Gastrocnemius medialis (tissue), 4 donors: ENCODE measurements around the gene KLHL41. TPM values are rescaled to one million over a fixed set of nuclear protein-coding genes. Genes with fewer than 3 reads are reported as not detected.

ENCODE experiments used
- ATAC-seq, 2 donors: fragments of 150-250 bp; one replicate each; pipeline ENCODE4 v1.9.1; 2016
- DNase-seq, 2 donors: peaks; one replicate each; pipeline ENCODE4 v3.0.0-alpha.2; 2019
- H3K27ac ChIP-seq, 4 donors: fragments of 200-600 bp; sonication (generic); 1 replicate in 1 of 4; 2 replicates in 3 of 4; pipeline ENCODE4 v1.5.1; 2016 to 2018; ENCODE audit warnings: mild to moderate bottlenecking in 2 of 4, moderate library complexity in 1 of 4
- H3K27me3 ChIP-seq, 3 donors: fragments of 200-600 bp; sonication (generic) in 2 of 3; 1 replicate in 1 of 3; 2 replicates in 2 of 3; pipeline versions ENCODE4 v1.5.1 to v1.6.0; 2016 to 2019; ENCODE audit warnings: mild to moderate bottlenecking in 1 of 3, moderate library complexity in 1 of 3
- H3K36me3 ChIP-seq, 2 donors: fragments of 200-600 bp; sonication (generic) in 1 of 2; one replicate each; pipeline ENCODE4 v1.5.1; 2017 to 2018
- H3K4me1 ChIP-seq, 2 donors: fragments of 200-600 bp; sonication (generic) in 1 of 2; one replicate each; pipeline ENCODE4 v1.5.1; 2016 to 2017; ENCODE audit warnings: mild to moderate bottlenecking in 2 of 2
- H3K4me3 ChIP-seq, 4 donors: fragments of 200-600 bp; sonication (generic) in 3 of 4; 1 replicate in 1 of 4; 2 replicates in 3 of 4; pipeline ENCODE4 v1.5.1; 2016 to 2019; ENCODE audit warnings: mild to moderate bottlenecking in 2 of 4
- H3K9me3 ChIP-seq, 3 donors: fragments of 200-600 bp; sonication (generic) in 2 of 3; 1 replicate in 1 of 3; 2 replicates in 2 of 3; pipeline ENCODE4 v1.5.1; 2016 to 2019
- POLR2A ChIP-seq, 2 donors: fragments of 450-650 bp; IDR thresholded peaks; one replicate each; pipeline ENCODE4 v1.6.1; 2017; ENCODE audit warnings: antibody characterized with exemption in 2 of 2, mild to moderate bottlenecking in 2 of 2, moderate library complexity in 2 of 2
- in situ Hi-C, 4 donors: fragments of 200-750 bp; cut with MboI; loops; one replicate each; pipeline versions ENCODE4 v1.15.0 to v1.8.0; 2017; ENCODE audit warnings: low sequenced_read_pairs in 4 of 4
- intact Hi-C: fragments of 100-400 bp; cut with DNase I; formaldehyde crosslinking; loops from one replicate; pipeline ENCODE4 v1.15.1; 2023; ENCODE audit warnings: low total_unique reads
- total RNA-seq, 4 donors: library from RNA; depleted of rRNA; stranded (reverse); fragments of >200 nt; gene quantifications; one replicate each; pipeline versions ENCODE4 v1.1.0 to v1.2.3, GENCODE V29; 2016
- TF ChIP-seq, protein P1 (sequence below), 5 experiments: fragments of 450-650 bp in 3 of 5; fragments of 200-600 bp in 2 of 5; sonication (generic) in 2 of 5; IDR thresholded peaks in 4 of 5; conservative IDR thresholded peaks in 1 of 5; 1 replicate in 4 of 5; 2 replicates in 1 of 5; pipeline ENCODE4 v1.5.1; 2016 to 2019; ENCODE audit warnings: antibody characterized with exemption in 5 of 5, mild to moderate bottlenecking in 3 of 5, moderate library complexity in 3 of 5

The KLHL41 gene
- 1,000 to 10,000 TPM; 2,008 to 3,010 (median 2,782) TPM for total RNA-seq

DNA sequence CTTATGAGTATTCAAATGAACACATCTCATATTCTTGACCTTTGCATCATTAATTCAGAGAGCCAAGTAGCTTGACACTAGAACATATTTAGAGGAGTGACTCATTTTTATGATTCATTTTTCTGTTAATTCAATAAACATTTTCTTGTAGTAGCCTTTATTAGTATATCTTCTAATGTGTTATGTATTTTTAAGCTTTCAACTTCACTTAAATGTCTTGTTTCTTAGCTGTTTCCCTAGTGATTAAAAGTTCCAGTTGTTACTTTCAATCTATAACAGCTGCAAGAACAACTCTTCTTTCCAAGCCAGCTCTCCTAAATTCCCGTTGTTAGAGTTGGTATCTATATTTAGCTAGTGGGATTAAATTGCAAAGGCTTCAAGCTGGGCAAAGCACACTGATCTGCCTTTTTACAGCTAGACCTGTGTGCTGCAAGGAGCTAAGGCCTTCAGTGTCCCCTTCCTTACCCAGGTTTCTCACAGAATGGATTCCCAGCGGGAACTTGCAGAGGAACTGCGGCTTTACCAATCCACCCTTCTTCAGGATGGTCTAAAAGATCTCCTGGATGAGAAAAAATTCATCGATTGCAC lies at the start of gene KLHL41:
Gene KLHL41, plus strand, starts transcription at position 405 of the 588 bp plus-strand sequence. Its CDS starts 77 bp downstream, at position 482.
- Histone ChIP-seq H3K4me1 (peaks cover 24 to 25% of the 10 kb centered on the region in 2 donors), H3K36me3 (peaks cover 0 to 8% of the 10 kb centered on the region in 2 donors), H3K4me3 (peak within 1 kb of the TSS; percentile 71 to 74 (median 72)), H3K9me3 (no peaks in the 10 kb centered on the region), H3K27me3 (no peaks in the 10 kb centered on the region), H3K27ac (peak within 1 kb of the TSS; percentile 90 to 95 (median 92))
- DNase-seq (peak; percentile 79 to 85), ATAC-seq (peak; percentile 80 to 85)
- TF ChIP-seq POLR2A (IDR thresholded peaks at IDR 0.05): peak; percentile 94 to 96
- TF ChIP-seq, protein P1, sequence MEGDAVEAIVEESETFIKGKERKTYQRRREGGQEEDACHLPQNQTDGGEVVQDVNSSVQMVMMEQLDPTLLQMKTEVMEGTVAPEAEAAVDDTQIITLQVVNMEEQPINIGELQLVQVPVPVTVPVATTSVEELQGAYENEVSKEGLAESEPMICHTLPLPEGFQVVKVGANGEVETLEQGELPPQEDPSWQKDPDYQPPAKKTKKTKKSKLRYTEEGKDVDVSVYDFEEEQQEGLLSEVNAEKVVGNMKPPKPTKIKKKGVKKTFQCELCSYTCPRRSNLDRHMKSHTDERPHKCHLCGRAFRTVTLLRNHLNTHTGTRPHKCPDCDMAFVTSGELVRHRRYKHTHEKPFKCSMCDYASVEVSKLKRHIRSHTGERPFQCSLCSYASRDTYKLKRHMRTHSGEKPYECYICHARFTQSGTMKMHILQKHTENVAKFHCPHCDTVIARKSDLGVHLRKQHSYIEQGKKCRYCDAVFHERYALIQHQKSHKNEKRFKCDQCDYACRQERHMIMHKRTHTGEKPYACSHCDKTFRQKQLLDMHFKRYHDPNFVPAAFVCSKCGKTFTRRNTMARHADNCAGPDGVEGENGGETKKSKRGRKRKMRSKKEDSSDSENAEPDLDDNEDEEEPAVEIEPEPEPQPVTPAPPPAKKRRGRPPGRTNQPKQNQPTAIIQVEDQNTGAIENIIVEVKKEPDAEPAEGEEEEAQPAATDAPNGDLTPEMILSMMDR (IDR thresholded peaks at IDR 0.05 in 4 of 5, conservative IDR thresholded peaks at IDR 0.05 in 1 of 5): no peak
- intact Hi-C loops (no loop called here), in situ Hi-C loops (no loop called here)

DNA sequence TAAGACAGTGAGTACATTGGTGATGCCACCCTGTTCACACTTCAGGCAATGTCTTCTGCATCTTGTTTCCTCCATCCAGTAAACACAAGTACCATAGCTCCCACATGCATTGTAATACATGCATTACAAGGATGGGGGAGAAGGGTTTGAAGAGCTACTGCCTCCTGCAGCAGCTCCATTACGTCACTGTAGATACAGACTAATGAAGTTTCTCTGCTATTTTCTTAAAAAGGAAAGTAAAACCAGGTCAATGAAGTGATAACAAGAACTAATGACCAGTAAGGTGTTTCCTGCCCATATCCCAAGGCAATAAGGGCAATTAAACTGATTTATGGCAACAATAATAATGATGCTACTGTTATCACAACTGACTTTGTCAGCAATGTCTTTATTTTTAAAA lies 48.4 kb upstream of the KLHL41 start:
- DNase-seq (no peak), ATAC-seq (no peak)
- no peak overlapping the region for H3K27ac ChIP-seq
- in situ Hi-C loops: no loop called here
- TF ChIP-seq POLR2A (IDR thresholded peaks at IDR 0.05): no peak
- TF ChIP-seq, protein P1 (IDR thresholded peaks at IDR 0.05 in 4 of 5, conservative IDR thresholded peaks at IDR 0.05 in 1 of 5): no peak
- no peaks in the 10 kb centered on the region for H3K27me3 ChIP-seq
- no peaks in the 10 kb centered on the region for H3K4me1 ChIP-seq
- H3K9me3 ChIP-seq: no peaks in the 10 kb centered on the region
- no peaks in the 10 kb centered on the region for H3K36me3 ChIP-seq
- intact Hi-C loops: no loop called here
- no peak overlapping the region for H3K4me3 ChIP-seq

DNA sequence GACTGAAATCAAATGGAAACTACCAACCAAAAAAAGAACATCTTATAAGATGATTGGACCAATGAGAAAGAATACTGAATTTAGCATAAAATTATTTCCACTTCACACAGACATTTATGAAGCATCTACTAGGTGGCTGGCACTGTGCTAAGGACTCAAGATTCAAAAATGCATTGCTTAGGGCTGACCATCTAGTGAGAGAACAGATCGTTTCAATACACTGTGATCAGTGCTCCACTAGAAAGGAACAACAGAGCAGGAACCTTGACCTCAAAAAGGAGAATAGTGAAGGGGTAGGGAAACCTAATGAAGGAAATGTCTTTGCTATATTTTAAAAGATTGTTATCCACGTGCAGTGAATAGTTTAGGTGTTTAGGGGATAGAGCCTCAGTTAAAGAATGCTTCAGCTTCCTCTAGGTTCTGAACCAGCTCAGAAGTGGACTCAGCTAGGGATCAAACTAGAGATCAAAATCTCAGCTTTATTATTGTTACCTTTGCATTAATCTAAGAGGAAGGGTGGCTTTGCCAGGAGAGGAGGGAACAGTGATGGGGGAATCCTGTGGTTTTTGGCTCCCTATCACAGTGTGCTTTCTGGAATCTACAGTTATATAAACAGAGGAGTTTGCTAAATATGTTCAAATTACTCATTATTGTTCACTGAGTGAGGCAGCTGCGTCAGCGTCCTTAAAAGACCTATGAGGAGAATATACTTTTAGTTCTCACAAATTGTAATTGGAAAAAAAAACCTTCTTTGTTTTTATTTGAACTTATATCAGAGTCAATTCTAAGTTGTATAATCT lies 46.4 kb upstream of the KLHL41 start:
- H3K4me3 ChIP-seq: no peak overlapping the region
- ATAC-seq (no peak), DNase-seq (no peak)
- H3K36me3 ChIP-seq: no peaks in the 10 kb centered on the region
- H3K27me3 ChIP-seq: no peaks in the 10 kb centered on the region
- intact Hi-C loops (no loop called here), in situ Hi-C loops (no loop called here)
- H3K4me1 ChIP-seq: no peaks in the 10 kb centered on the region
- TF ChIP-seq, protein P1 (IDR thresholded peaks at IDR 0.05 in 4 of 5, conservative IDR thresholded peaks at IDR 0.05 in 1 of 5): no peak
- TF ChIP-seq POLR2A (IDR thresholded peaks at IDR 0.05): no peak
- no peak overlapping the region for H3K27ac ChIP-seq
- H3K9me3 ChIP-seq: no peaks in the 10 kb centered on the region

DNA sequence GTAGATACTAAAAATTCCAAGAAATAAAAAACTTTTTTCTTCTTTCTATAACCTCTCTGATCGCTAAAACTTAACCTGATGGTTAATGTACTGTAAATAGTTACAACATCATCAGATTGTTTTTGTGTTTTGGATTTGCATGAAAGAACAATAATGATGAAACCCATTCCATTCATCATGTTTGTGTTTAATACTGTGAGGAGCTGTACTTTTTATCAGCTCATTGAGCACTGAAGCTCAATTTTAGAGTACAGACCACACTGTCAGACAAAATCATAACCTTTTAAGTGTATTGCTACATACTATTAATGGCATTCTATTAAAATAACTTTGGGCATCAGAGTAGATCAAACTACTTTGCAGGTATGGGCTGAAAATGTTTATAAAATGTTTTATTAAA lies 45.0 kb upstream of the KLHL41 start:
- no peaks in the 10 kb centered on the region for H3K36me3 ChIP-seq
- no peak for TF ChIP-seq POLR2A (IDR thresholded peaks at IDR 0.05)
- in situ Hi-C loops: no loop called here
- ATAC-seq (no peak), DNase-seq (no peak)
- intact Hi-C loops: no loop called here
- H3K27ac ChIP-seq: no peak overlapping the region
- H3K4me3 ChIP-seq: no peak overlapping the region
- H3K27me3 ChIP-seq: no peaks in the 10 kb centered on the region
- H3K9me3 ChIP-seq: no peaks in the 10 kb centered on the region
- no peaks in the 10 kb centered on the region for H3K4me1 ChIP-seq

DNA sequence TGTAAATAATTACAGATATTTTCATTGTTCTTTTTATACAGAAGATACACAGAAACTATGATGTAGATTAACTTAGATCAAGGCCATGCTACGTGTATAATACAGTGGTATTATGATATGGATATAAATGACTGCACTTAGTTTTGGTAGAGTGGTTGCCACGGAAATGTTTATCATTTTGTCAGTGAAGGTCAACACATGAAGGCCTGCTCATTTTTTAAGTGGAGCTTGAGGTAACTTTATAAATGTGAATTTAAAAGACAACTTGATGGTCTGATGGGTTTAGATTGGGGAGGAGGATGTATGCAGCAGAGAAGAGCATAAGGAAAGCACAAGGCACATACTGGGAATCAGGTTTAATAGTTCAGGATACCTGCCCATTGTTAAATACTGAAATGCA lies 44.6 kb upstream of the KLHL41 start:
- H3K9me3 ChIP-seq: no peaks in the 10 kb centered on the region
- no peaks in the 10 kb centered on the region for H3K27me3 ChIP-seq
- no peaks in the 10 kb centered on the region for H3K36me3 ChIP-seq
- in situ Hi-C loops (no loop called here), intact Hi-C loops (no loop called here)
- no peak for DNase-seq
- no peak for ATAC-seq
- TF ChIP-seq, protein P1 (IDR thresholded peaks at IDR 0.05 in 4 of 5, conservative IDR thresholded peaks at IDR 0.05 in 1 of 5): no peak
- no peak for TF ChIP-seq POLR2A (IDR thresholded peaks at IDR 0.05)
- no peaks in the 10 kb centered on the region for H3K4me1 ChIP-seq
- H3K4me3 ChIP-seq: no peak overlapping the region
- no peak overlapping the region for H3K27ac ChIP-seq
